Coronary artery (tissue), 2 donors: ENCODE measurements around the gene CPT1B.
"Not testable (repeated sequence)": the region's sequence is repeated elsewhere in the genome, so short reads cannot be mapped to it uniquely, and the experiment has no call there.

Experiments
- DNase-seq: peaks from one replicate; pipeline ENCODE4 v3.0.0-alpha.2; 2017; ENCODE audit warnings: low spot score
- H3K27ac ChIP-seq, 2 donors: fragments of 200-600 bp; sonication (generic); one replicate each; pipeline ENCODE4 v1.5.1; 2016 to 2019
- H3K4me3 ChIP-seq: fragments of 200-600 bp; sonication (generic); 2 replicates; pipeline ENCODE4 v1.5.1; 2016; ENCODE audit warnings: mild to moderate bottlenecking, moderate library complexity
- CTCF ChIP-seq: fragments of 200-600 bp; sonication (generic); IDR thresholded peaks from one replicate; pipeline ENCODE4 v1.5.1; 2019; ENCODE audit warnings: antibody characterized with exemption

Gene CPT1B

GRCh38 chr22:50612528-50613221, 34.4 kb upstream of the CPT1B start:
- DNase-seq, result no peak
- Histone ChIP-seq H3K27ac (no peak overlapping the region), H3K4me3 (no peak overlapping the region)
- no peak for TF ChIP-seq CTCF

GRCh38 chr22:50612168-50612527, 33.9 kb upstream of the CPT1B start:
- Histone ChIP-seq H3K27ac (no peak overlapping the region), H3K4me3 (no peak overlapping the region)
- DNase-seq, result no peak
- no peak for TF ChIP-seq CTCF

GRCh38 chr22:50611341-50612060, 33.3 kb upstream of the CPT1B start:
- no peak for TF ChIP-seq CTCF

GRCh38 chr22:50610581-50610980, 32.4 kb upstream of the CPT1B start:
- TF ChIP-seq CTCF, result no peak
- no peak overlapping the region for H3K4me3 ChIP-seq
- no peak for DNase-seq
- no peak overlapping the region for H3K27ac ChIP-seq

More at GRCh38 chr22:50611341-50612060, 33.3 kb upstream of the CPT1B start:
- Histone ChIP-seq H3K4me3 (no peak overlapping the region), H3K27ac (no peak overlapping the region)
- no peak for DNase-seq

- H3K4me3 ChIP-seq, result no peak overlapping the region
- no peak for TF ChIP-seq CTCF
- DNase-seq, result no peak
- H3K27ac ChIP-seq, result no peak overlapping the region
Measured at GRCh38 chr22:50610041-50610451, 31.8 kb upstream of the CPT1B start.

GRCh38 chr22:50609599-50609998, 31.4 kb upstream of the CPT1B start:
- Histone ChIP-seq H3K27ac (no peak overlapping the region), H3K4me3 (no peak overlapping the region)
- DNase-seq, result no peak
- no peak for TF ChIP-seq CTCF

GRCh38 chr22:50608996-50609395, 30.8 kb upstream of the CPT1B start:
- no peak overlapping the region for H3K27ac ChIP-seq
- no peak for TF ChIP-seq CTCF
- H3K4me3 ChIP-seq, result no peak overlapping the region
- DNase-seq, result no peak

- H3K4me3 ChIP-seq, H3K27ac ChIP-seq, DNase-seq: not testable (repeated sequence)
Measured at GRCh38 chr22:50608058-50608840, 30.0 kb upstream of the CPT1B start.
